ENCODE measurements around the gene ZNF518B.

DNA sequence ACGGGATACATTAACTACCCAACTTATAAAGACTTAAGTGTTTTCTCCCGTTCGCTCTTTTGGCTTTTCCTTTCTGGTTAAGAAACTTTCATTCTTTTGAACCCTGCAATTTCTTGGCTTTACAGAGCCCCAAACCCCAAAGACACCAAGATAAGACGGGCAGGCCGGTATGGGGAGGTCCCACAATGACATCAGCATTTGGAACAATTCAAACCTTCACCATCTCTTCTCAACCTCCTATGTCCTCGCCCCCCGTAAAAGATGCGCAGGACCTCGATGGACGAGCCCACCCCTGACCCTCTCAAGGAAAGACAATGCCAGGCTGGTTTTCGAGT is 999 bp downstream of the ZNF518B start:
- TF ChIP-seq, protein P1, sequence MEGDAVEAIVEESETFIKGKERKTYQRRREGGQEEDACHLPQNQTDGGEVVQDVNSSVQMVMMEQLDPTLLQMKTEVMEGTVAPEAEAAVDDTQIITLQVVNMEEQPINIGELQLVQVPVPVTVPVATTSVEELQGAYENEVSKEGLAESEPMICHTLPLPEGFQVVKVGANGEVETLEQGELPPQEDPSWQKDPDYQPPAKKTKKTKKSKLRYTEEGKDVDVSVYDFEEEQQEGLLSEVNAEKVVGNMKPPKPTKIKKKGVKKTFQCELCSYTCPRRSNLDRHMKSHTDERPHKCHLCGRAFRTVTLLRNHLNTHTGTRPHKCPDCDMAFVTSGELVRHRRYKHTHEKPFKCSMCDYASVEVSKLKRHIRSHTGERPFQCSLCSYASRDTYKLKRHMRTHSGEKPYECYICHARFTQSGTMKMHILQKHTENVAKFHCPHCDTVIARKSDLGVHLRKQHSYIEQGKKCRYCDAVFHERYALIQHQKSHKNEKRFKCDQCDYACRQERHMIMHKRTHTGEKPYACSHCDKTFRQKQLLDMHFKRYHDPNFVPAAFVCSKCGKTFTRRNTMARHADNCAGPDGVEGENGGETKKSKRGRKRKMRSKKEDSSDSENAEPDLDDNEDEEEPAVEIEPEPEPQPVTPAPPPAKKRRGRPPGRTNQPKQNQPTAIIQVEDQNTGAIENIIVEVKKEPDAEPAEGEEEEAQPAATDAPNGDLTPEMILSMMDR (IDR thresholded peaks at IDR 0.05), result no peak
- TF ChIP-seq POLR2A (IDR thresholded peaks at IDR 0.05) (no peak), EP300 (IDR thresholded peaks at IDR 0.05; ENCODE audit: low read depth) (no peak)

Measured in transverse colon (tissue), 3 donors.